HG02623 (cell line): ENCODE results near the gene LRTM2.
A peak's percentile ranks its signal among the peaks of the same experiment; 100 is the strongest.

Source experiments
- ATAC-seq: cut with Tn5 transposase; IDR thresholded peaks from one replicate; pipeline ENCODE4 v1.9.1; 2021; ENCODE audit warnings: moderate library complexity; ENCODE audit not compliant: unreplicated experiment

The LRTM2 gene

DNA sequence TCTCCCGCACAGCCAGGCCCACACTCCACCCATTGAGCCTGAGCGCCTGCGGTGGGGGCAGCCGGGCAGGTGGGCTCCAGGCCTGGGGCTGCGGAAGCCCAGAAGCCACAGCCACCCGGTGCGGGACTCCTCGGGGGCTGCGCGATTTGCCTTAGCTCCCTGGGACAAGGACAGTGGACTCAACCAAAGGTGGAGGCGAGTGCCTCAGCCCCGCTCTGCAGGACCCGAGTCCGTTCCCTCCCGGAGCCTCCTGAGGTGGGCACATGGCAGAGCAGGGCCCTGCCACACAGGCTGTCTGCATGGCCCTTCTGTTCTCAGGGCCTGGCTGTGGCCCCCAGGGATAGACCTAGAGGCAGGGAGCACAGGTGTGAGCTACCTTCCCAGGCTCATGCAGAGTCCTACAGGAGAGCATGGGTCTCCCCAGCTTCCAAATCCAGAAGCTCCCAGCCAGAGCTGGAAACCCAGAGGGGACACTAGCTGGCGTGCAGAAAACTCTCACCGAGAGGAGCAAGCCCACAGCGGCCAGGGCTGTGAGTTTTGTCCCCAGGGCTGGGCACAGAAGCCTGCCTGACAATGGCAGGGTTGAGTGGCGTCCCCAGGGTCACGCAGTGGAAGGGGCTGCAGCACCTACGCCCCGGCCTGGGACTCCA lies 22.2 kb upstream of the LRTM2 start:
- ATAC-seq, result no peak

DNA sequence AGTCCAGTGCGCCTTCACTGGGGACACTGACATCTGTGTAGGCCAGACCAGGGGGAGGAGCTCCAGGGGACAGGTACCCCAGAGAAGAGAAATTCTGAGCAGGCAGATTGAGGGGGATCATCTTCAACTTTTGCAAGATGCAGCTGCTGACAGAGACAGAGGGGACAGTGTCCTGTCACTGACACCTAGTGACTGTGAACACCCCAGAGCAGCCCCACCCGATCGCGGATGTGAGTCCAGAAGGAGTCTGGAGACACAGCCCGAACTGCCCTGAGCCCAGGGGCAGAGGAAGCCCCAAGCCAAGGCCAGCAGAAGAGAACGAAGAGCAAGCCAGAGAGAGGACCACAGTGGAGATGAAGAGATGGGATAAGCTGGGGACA lies 21.7 kb upstream of the LRTM2 start:
- ATAC-seq, result no peak

- no peak for ATAC-seq
Measured at GRCh38 chr12:1799051-1799881, 21.1 kb upstream of the LRTM2 start.

DNA sequence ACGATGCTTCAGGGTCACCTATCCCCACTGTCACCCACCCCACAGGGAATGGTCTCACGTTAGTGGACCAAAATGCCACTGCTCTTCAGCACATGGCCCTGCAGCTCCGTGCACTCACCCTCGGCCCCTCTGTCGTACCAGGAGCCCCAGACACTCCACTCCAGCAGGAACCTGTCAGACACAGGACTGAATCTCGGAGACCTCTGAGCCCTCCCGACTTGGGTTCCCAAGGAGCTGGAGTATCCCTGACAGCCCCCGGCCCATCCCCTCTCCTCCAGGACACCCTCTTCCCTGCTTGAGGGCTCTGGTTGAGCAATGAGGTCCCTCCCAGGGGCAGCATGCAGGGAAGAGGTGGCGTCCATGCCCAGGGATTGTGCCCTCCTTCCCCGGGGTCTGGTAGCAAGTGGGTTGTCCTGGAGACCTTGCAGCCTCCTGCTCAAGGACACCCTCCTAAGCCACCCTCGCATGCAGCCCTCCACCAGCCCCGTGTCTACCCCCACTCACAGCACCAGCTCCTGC lies 20.4 kb upstream of the LRTM2 start:
- ATAC-seq, result no peak

- ATAC-seq, result no peak
Measured at GRCh38 chr12:1800401-1801302, 19.7 kb upstream of the LRTM2 start.

DNA sequence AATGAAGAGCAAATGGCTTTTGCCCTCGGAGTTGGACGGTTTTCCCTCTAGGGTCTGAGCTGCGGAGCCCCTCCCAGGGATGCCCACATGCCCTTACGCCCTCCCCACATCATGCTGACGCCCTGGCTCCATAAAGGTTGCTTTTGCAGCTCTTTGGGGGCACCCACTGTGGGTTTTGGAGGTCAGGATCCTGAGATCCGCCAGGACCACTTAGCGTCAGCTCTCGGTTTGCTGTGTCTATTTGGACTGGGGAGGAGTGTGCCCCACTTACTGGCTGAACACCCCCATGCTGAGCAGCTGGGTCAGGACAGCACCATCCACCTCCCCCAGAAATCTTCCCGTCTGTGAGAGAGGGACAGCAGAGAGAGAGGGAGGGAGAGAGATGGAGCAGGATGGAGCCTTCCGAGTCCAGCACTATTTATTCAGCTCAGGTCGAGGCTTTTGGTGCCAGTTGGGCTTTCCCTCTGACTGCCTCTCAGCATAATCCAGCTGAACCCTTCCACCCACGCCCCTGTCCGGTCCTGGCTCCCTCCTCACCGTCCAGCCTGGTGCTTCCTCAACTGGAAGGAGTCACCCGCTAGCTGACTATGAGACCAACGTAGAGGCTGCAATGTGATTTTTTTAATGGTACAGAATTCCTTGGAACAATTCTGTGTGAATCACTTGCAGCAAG lies 18.9 kb upstream of the LRTM2 start:
- no peak for ATAC-seq

GRCh38 chr12:1803736-1804135 lies 16.6 kb upstream of the LRTM2 start:
- no peak for ATAC-seq

DNA sequence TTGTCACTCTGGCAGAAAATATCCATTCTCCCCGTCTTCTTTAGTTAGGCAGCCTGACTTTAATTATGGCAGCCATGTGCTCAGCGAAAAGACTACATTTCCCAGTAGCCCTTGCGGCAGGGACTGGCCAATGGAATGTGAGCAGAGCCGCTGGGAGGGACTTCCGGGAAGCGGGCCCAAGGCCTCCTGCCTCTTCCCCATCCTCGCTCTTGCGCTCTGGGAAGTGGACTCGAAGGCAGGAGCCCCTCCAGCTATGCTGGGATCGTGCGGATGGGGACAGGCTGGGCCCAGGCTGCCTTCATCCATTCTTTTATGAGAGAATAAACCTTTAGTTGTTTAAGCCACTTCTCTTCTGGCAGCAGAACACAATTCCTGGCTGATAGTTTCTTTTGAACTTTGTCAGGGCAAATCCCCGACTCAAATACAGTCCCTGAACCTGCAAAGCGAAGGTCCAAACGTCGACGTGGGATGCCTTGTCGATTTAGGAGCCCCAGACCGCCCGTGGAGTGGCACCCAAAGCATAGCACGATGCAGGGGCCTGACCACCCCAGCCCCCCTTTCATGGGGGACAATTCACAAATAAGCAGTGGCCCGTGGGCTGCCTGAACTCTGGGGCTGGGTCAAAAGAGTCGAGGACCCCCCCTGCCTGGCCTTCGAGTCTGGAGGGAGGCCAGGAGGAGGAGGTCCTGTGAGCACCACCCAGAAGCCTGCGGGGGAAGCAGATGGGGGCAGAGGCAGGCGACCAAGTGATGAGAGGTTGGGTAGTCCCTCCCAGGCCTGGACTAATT lies 15.6 kb upstream of the LRTM2 start:
- ATAC-seq, result peak; percentile 84

GRCh38 chr12:1805441-1806081 lies 14.8 kb upstream of the LRTM2 start:
- no peak for ATAC-seq

GRCh38 chr12:1806301-1807086 lies 13.9 kb upstream of the LRTM2 start:
- no peak for ATAC-seq

- ATAC-seq, result no peak
Measured at GRCh38 chr12:1807087-1807860, 13.1 kb upstream of the LRTM2 start.

DNA sequence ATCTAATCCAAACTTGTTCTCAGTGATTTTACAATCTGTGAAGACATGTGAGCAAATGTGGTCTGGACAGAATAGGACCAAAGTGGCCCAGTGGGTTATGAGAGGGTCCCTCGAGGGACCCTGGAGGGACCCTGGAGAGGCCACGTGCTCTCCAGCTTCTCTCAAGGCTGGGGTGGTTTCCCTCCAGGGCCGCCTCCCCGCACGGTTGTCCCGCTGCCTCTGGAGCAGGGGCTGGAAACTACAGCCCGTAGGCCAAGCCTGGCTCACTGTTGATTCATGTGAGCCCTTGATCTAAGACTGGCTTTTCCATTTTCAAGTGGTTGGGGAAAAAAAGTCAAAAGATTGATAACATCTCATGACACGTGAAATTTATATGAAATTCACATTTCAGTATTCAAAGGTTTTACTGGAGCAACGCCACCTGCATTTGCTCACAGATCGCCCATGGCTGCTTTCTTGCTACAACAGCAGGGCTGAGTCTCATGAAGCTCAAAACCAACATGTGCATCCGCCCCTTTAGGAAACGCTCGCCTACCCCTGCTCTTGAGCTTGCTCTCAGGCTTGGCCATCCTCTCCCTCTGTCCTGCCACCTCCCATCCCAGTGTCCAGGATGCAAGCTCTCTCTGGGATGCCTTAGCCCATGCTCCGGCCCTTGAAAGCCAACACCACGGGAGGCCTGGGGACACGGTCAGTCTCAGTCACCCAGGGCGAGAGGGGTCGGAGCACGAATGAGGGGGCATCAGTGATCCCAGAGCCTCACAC lies 12.1 kb upstream of the LRTM2 start:
- ATAC-seq, result no peak

- no peak for ATAC-seq
Measured at GRCh38 chr12:1808798-1809480, 11.4 kb upstream of the LRTM2 start.

GRCh38 chr12:1809591-1810190 lies 10.7 kb upstream of the LRTM2 start:
- no peak for ATAC-seq

DNA sequence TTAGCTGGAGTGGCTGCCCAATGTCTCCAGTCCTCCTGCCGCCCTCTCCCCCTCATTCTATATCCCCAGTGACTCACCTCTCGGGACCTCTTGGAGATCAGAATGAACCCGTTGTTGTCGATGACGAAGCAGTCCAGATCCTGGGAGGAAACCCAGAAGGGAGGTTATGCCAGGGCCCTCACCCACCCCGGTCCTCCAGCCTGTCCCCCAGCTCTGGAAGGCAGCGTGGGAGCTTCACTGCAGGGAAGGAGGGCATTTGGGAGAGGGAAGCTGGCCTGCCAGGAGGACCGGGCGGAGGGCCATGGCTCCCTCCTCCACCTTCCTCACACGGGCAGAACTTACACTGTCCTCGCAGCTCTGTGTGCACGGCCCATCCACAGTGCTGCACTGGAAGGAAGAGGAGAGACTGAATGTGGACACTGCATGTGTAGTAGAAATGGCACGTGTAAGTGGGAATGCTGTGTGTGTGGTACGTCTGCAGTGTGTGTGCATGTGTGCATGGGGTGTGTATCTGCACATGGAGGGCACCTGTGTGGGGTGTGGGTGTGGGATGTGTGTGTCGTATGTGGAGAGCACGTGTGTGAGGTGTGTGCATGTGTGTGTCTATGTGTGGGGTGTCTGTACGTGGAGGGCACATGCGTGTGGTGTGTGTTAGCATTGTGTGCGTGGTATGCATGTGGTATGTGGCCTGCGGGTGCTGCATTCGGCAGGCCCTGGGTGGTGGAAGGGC lies 10.0 kb upstream of the LRTM2 start:
- no peak for ATAC-seq

DNA sequence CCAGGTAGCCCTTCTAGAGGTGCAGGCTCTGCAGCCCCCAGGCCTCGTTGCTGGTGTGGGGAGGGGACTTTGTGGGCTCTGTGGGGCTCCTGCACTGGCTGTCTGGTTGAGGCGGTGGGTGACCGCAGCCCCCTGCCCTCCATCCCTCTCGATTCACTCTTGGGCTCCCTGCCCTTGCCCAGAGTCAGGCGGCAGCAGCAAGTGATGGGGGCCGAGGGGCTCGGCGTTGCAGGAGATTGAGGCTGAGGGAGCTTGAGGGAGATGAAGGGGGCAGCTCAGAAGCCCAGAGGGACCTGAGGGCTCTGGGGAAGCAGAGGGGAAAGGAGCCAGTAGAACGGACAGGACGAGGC lies 9.5 kb upstream of the LRTM2 start:
- ATAC-seq, result no peak
